K562 (cell line): ENCODE results near the gene TTC22. TPM values are rescaled to one million over a fixed set of nuclear protein-coding genes. Genes with fewer than 3 reads are reported as not detected.

Experiments used
- CREBBP ChIP-seq: IDR thresholded peaks from one replicate; pipeline ENCODE4 v1.6.1; 2012; ENCODE audit warnings: low read depth, mild to moderate bottlenecking, control low read depth, inconsistent platforms, low read length
- EHMT2 ChIP-seq: fragments of 450-650 bp; IDR thresholded peaks from 2 replicates; pipeline ENCODE4 v1.6.1; 2018; ENCODE audit warnings: antibody characterized with exemption
- FOXJ2 ChIP-seq: fragments of 200-800 bp; sonication (Bioruptor generic); IDR thresholded peaks from 2 replicates; pipeline ENCODE4 v1.6.1; 2016; ENCODE audit warnings: missing genetic modification characterization, missing compliant biosample characterization
- ID3 ChIP-seq, 2 experiments: fragments of 250-450 bp in 1 of 2; fragments of 450-650 bp in 1 of 2; sonication (Bioruptor Pico) in 1 of 2; IDR thresholded peaks; 2 replicates each; pipeline versions ENCODE4 v1.6.1 to v1.8.0; 2016 to 2021; ENCODE audit warnings: mild to moderate bottlenecking in 2 of 2, moderate library complexity in 2 of 2, missing compliant biosample characterization in 1 of 2, missing genetic modification characterization in 1 of 2
- MYC ChIP-seq, 2 experiments: fragments of 250-450 bp in 1 of 2; sonication (Bioruptor Pico) in 1 of 2; IDR thresholded peaks; 2 replicates each; pipeline versions ENCODE4 v1.5.1 to v1.6.1; 2012 to 2021; ENCODE audit warnings: low read depth in 2 of 2, borderline replicate concordance in 1 of 2, improper control_type of control experiment in 1 of 2, low read length in 1 of 2, mild to moderate bottlenecking in 1 of 2, moderate library complexity in 1 of 2
- NFXL1 ChIP-seq: fragments of 450-650 bp; formaldehyde crosslinking; IDR thresholded peaks from 2 replicates; pipeline ENCODE4 v1.4.0; 2021; ENCODE audit warnings: mild to moderate bottlenecking
- STAT5A ChIP-seq: IDR thresholded peaks from 2 replicates; pipeline ENCODE4 v1.6.1; 2012; ENCODE audit warnings: low read length, inconsistent platforms, borderline replicate concordance
- TBL1XR1 ChIP-seq, 2 experiments: IDR thresholded peaks; 2 replicates each; pipeline ENCODE4 v1.6.1; 2012; ENCODE audit warnings: improper control_type of control experiment in 2 of 2, low read length in 2 of 2, mild to moderate bottlenecking in 1 of 2
- ZKSCAN3 ChIP-seq: fragments of 250-450 bp; sonication (Bioruptor Pico); IDR thresholded peaks from 2 replicates; pipeline ENCODE4 v1.4.0; 2020
- ZNF143 ChIP-seq: sonication (generic); formaldehyde crosslinking; IDR thresholded peaks from 2 replicates; pipeline ENCODE4 v1.9.0; 2022; ENCODE audit warnings: mild to moderate bottlenecking, missing genetic modification reagents
- ZNF316 ChIP-seq: fragments of 450-650 bp; IDR thresholded peaks from 2 replicates; pipeline ENCODE4 v1.6.1; 2016
- ZNF785 ChIP-seq: fragments of 250-450 bp; sonication (Bioruptor Pico); IDR thresholded peaks from 2 replicates; pipeline ENCODE4 v1.4.0; 2020; ENCODE audit warnings: mild to moderate bottlenecking
- polyA plus RNA-seq, 8 experiments: library from polyadenylated mRNA; depleted of rRNA in 4 of 8; stranded (reverse) in 5 of 8; unstranded in 3 of 8; fragments of >200 nt; fragmentation: Nextera tagmentation in 2 of 8; fragmentation: Illumina TruSeq in 1 of 8; extraction: Ambion mirVana in 2 of 8; extraction: Trizol in 1 of 8; gene quantifications; 2 replicates each; pipeline versions ENCODE4 v1.2.1 to v1.2.3, GENCODE V29; 2011 to 2014; ENCODE audit warnings: inconsistent platforms in 1 of 8, missing spikeins in 1 of 8
- total RNA-seq, 7 experiments: library from RNA; depleted of rRNA in 6 of 7; stranded (reverse); fragments of >200 nt in 6 of 7; fragmentation: Illumina TruSeq in 2 of 7; extraction: Trizol in 2 of 7; gene quantifications; 2 replicates each; pipeline versions ENCODE4 v1.2.1 to v1.2.3, GENCODE V29; 2011 to 2021; ENCODE audit warnings: low replicate concordance in 1 of 7

TTC22 gene
- total and polyA plus RNA-seq, 9 of the 15 experiments (the other 6 are each of a cell fraction or from before 2014, with no cell fraction given) = 0.07 TPM; not detected in 8

- no peak for TF ChIP-seq ID3 (CRISPR knock-in tag; IDR thresholded peaks at IDR 0.05)
- no peak for TF ChIP-seq ID3 (tag; IDR thresholded peaks at IDR 0.05)
- TF ChIP-seq CREBBP = no peak
- no peak for TF ChIP-seq NFXL1 (CRISPR knock-in tag)
- no peak for TF ChIP-seq FOXJ2
- no peak for TF ChIP-seq STAT5A
- TF ChIP-seq ZKSCAN3 (CRISPR knock-in tag) = no peak
- TF ChIP-seq EHMT2 = peak; percentile 37; the same call in 1 of the 2 replicates
- TF ChIP-seq TBL1XR1 (IDR thresholded peaks at IDR 0.05; ENCODE audit: low read length in 2 of 2) = no peak
- 0 out of 2 replicates have a peak, but pooled peaks have one; percentile 30 for TF ChIP-seq MYC (IDR thresholded peaks at IDR 0.05; ENCODE audit: low read depth, low read length)
- TF ChIP-seq MYC (CRISPR knock-in tag; IDR thresholded peaks at IDR 0.05; ENCODE audit: borderline replicate concordance, low read depth) = no peak
- TF ChIP-seq ZNF785 (CRISPR knock-in tag) = no peak
- peak; percentile 73 for TF ChIP-seq ZNF316
- no peak for TF ChIP-seq ZNF143 (CRISPR knock-in tag)
These were observed at the start of gene TTC22 (continued) for GRCh38 chr1:54800899-54801759.
